A673 (cell line): ENCODE results near the gene SETX.

Experiments used
- CTCF ChIP-seq: fragments of 300-800, 200-600 bp; sonication (generic); conservative IDR thresholded peaks from 2 replicates; pipeline ENCODE4 v1.5.1; 2017; ENCODE audit warnings: low read depth, mild to moderate bottlenecking, antibody characterized with exemption, low read length, moderate library complexity, mixed read lengths
- EZH2 ChIP-seq: fragments of 200-600 bp; sonication (generic); IDR thresholded peaks from 2 replicates; pipeline ENCODE4 v1.6.1; 2017; ENCODE audit warnings: borderline replicate concordance, low read depth, mild to moderate bottlenecking, mixed read lengths, antibody characterized with exemption, low read length; ENCODE audit not compliant: poor library complexity, severe bottlenecking

- TF ChIP-seq CTCF (no peak), EZH2 (no peak)
Observed at GRCh38 chr9:132241483-132241839, 113.3 kb downstream of the SETX start.
